Endothelial cell of umbilical vein (primary cell): ENCODE measurements around the gene NAGPA.

Experiments used
- EZH2 ChIP-seq: IDR thresholded peaks from 2 replicates; pipeline ENCODE4 v1.6.1; 2012; ENCODE audit warnings: borderline replicate concordance, low read depth, mild to moderate bottlenecking, moderate library complexity, low read length, inconsistent platforms; ENCODE audit not compliant: severe bottlenecking
- FOS ChIP-seq: IDR thresholded peaks from 2 replicates; pipeline ENCODE4 v1.6.1; 2011; ENCODE audit warnings: mild to moderate bottlenecking, low read length, moderate library complexity, borderline replicate concordance; ENCODE audit not compliant: insufficient read depth
- POLR2A ChIP-seq: IDR thresholded peaks from 2 replicates; pipeline ENCODE4 v1.6.1; 2012; ENCODE audit warnings: low read depth, mild to moderate bottlenecking, control low read depth, low read length

DNA sequence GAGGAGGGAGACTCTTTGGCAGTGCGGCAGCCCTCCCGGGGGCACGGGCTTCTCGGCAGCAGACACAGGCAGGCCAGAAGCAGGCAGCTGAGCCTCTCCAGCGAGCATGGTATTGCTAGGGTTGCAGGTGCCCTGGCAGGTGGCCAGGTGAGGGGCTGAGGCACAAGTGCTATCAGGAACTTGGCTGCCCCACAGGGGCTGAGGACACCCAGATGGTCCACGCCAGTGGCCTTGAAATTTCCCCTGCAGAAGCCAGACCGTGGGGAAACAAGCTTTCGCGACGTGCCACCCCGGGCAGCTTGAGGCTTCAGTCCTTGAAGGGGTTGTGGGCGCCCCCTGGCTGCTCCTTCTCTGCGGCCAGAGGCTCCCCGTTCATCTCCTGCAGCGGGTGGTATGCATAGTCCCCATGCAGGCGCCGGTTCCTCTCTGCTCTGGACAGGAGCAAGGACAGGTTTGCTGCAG, 8.5 kb downstream of the NAGPA start:
- no peak for TF ChIP-seq EZH2
- TF ChIP-seq FOS = no peak
- TF ChIP-seq POLR2A = no peak
